GM18909 (cell line): ENCODE data around the gene PPP1R14B.
A peak's percentile ranks its signal among the peaks of the same experiment; 100 is the strongest.

Experiments used
- ATAC-seq: cut with Tn5 transposase; IDR thresholded peaks from one replicate; pipeline ENCODE4 v1.9.1; 2021; ENCODE audit warnings: mild to moderate bottlenecking; ENCODE audit not compliant: unreplicated experiment, poor library complexity

Gene PPP1R14B

DNA sequence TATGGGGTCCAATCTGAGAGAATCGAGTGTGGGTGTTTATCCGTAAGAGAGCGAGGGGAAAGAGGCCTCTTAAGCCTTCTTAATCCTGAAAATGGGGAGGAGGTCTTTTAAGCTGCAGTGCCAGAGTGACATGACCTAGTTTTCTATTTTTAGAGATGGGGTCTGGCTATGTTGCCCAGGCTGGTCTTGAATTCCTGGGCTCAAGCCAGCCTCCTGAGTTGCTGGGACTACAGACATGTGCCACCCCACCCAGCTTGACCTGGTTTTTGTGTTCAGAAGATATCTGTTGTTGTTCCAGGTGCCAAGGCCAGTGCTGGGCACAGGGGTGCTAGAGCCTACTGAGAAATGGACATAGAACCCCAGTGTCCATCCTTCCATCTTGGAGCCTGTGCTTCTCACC, 36.3 kb upstream of the PPP1R14B start:
- no peak for ATAC-seq

DNA sequence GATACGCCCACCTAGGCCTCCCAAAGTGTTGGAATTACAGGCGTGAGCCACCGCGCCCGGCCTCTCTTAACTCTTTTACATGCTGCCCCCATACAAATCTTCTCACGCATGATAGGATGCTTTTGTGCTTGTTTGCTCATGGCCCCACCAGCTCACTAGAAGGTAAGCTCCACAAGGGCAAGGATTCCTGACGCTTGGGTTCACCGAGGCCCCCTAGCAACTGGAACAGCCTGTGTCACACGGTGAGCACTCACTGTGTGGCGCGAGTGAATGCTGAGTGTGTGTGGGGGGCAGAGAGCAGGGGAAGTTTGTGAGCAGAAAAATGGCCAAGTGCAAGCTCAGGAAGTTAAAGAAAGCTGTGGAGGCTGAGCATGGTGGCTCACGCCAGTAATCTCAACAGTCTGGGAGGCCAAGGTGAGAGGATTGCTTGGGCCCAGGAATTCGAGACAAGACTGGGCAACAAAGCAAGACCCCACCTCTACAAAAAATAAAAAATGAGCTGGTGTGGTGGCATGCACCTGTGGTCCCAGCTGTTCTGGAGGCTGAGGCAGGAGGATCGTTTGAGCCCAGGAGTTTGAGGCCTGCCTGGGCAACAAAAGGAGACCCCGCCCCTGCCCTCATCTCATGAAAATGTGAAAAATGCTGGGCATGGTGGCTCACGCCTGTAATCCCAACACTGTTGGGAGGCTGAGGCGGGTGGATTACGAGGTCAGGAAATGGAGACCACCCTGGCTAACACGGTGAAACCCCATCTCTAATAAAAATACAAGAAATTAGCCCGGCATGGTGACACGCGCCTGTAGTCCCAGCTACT, 35.4 kb upstream of the PPP1R14B start:
- no peak for ATAC-seq

DNA sequence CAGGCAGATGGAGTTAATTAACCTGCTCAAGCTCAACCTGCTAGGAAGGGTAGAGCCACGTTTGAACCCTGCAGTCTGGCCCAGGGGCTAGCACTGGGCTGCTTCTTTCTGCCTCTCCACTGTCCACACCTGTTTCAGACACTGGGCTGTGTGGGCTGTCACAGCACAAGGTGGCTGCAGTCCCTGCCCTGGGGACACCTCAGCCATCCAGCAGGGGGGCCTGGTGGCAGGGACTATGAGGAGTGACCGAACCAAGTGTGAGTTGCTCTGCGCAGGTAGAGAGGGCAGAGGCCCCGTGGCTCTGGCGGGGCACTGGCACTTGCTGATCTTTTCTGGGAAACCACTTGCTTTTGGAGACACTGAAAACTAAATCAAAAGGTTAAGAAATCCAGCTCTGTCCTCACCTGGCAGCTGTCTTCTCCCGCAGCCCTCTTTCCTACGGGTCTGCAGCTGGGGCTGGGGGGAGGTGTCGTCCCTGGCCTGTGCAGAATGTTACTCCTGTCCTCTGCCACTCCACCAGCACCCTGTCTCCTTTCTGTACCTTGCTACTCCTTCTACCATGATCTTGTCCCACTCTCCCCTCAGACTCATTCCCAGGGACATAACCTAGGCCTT, 31.9 kb upstream of the PPP1R14B start:
- ATAC-seq = no peak

DNA sequence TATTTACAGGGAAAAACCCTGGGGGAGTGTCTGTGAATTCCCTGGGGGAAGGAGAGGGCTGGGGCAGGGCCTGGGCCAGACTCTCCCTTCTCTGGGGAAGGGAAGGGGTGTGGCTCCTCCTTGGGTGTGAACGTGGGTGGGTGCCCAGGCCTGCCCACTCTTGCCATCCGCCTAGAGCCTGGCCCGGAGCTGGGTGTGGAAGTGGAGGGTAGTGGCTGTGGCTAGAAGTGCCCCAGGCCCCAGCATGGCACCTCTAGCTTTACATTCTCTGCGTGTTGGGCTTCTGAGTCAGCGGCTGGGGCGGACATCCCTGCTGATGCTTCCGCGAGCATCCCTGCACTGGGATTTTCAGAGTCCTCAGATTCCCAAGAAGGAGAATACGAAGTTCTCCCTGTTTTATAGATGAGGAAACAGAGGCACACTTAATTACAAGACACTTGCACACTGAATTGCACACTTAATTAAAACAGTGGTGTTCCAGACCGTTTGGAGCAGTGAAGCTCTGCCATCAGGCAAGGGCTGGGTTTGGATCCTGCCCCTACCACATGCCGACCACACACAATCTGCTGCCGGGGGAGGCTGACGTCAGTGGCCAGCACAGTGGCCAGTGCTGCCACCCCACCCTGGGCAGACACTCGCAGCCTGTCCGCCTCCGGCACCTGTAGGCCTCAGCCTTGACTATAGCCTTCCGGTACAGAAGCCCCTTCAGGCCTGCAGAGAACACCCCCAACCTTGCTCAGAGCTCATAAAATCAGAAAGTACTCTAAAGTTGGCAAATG, 30.1 kb upstream of the PPP1R14B start:
- ATAC-seq = no peak

DNA sequence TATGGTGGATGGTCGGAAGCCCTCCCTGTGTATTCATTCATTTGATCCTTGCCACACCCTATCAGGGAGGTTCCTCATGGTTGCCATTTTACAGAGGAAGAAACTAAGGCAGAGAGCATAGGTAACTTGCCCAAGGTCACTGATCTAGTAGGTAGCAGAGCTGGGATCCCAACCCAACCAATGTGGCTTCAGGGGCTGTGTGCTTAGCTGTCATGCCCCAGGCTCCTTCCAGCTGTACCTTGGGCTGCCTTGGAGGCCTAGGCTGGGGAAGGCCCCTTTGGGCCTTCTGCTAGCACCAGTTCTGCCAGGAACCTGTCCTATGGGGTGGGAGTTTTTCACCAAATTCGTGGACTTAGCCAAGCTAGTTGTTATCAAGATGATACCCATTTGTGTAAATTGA, 29.1 kb upstream of the PPP1R14B start:
- no peak for ATAC-seq

DNA sequence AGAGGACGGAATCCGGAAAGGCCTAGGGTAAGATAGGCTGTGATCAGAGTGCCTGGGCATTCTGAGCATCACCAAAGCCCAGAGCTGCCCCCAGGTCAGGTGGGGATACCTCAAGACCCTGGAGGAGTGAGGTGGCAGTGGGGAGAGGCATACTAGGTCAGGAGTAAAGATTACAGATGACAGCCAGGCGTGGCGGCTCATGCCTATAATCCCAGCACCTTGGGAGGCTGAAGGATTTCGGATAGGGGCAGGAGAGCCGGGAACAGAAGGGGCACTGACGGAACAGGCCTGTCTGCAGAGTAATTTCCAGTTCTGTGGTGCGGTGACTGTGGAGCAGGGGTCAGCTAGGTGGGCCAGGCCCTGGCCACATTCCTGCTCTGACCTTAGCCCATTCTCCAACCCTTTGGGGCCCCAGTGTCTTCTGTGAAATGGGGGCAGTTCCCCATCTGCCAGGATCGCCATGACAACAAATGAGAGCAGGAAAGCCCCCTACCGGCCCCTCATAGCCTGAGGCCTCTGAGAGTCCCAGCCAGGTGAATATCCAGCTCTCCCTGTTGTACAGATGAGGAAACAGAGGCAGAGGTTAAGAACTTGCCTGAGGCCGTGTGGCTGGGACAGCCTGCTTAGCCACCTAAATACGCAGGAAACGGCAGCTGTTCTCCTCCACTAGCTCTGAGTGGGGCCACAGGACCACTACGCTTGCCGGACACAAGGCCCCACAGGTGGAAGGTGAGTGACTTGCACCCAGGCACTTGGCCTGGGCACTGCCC, 28.5 kb upstream of the PPP1R14B start:
- ATAC-seq = no peak

DNA sequence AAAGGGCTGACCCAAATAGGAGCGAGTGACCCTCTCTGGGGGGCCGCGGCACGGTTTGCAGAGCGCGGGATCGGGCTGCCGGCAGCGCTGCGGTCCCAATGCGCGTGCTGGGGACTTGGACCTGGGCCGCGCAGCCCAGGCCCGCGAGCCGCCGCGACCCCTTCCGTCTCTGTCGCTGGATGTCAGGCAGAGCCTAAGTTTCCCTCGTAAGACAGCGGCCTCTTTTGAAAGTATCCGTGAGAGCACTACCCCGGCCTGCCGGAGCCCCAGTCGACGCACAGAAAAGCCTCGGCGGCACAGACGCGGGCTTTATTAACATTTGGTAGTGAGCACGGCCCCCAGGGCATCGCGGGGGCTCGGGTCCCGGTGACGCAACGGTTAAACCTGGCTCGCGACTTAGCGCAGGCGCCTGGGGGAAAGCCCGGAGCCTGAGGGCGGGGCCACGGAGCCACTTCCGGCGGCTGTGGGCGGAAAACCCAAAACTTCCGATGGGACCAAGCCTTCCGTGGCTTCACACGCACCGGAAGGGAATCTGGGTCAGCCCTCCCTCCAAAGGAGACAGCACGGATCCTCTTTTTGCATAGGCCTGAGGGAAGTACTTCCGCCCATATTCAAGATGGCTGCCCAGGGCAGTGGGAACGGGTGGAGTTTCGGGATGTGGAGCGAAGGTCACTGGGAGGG, 22.9 kb upstream of the PPP1R14B start:
- ATAC-seq = peak; percentile 70

DNA sequence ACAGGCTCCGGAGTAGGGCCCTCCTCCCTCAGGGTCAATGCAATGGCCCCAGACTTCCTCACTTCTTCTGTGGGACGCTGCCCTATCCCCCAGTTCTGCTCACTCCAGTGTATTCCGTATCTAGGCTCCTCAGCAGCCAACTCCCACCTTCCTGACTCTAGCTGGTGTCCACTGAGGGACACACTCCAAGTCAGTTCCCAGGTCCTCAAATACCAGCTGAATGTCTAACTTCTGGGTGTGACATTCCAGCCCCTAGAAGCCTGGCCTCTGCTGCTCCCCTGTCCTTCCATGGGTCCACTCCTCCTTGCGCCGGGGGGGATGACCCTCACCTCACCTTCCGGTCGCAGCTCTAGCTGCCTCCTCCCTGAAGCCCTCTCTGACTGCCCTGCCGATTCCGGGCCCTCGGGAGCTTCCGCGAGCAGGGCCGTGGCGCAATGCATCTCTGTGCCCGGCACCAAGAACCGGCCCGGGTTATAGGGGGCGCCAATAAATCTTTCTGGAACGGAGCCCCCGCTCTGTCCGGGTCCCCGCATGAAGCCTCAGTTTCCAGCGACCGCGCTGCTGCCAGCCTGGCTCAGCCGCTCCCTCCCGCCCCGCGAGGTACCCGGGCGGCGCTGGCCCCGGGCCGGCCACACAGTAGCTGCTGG, 22.3 kb upstream of the PPP1R14B start:
- ATAC-seq = peak; percentile 16

DNA sequence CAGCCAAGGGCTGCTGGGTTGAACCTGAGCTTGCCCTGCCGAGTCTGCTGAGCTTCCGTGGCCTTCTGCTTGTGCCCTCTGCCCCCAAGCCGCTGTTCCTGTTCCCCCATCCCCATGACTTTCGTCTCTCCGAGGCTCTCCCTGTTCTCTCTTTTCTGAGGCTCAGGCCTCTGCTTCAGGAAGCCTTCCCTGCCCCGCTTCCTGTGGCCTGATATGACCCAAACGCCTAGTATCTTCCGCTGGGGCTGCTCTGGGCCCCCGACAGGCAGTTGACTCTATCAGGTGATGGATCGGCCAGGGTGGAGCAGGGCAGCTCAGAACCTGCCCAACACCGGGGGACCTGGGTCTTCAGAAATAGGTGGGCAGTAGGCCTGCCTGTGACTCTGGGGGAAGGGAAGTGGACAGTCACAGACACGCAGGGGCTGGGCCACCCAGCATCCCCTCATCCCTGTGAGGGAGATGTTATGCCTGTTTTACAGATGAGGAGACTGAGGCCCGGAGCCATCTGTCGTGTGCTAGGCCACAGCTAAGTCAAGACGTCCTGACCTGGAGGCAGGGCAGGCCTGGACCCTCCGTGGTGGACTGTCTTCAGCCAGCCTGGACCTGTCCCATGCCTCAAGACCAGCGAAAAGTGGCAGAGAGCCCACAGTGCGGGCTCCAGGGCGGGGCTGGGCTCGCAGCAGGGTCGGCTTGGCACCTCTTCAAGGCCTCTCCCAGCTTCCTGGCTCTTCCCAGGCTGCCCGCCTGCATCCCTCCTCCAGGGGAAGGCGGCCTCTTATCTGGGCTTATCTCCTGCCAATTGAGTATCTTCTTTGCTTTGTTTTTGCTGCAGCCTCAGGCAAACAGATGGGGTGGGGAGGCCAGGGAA, 21.5 kb upstream of the PPP1R14B start:
- no peak for ATAC-seq

DNA sequence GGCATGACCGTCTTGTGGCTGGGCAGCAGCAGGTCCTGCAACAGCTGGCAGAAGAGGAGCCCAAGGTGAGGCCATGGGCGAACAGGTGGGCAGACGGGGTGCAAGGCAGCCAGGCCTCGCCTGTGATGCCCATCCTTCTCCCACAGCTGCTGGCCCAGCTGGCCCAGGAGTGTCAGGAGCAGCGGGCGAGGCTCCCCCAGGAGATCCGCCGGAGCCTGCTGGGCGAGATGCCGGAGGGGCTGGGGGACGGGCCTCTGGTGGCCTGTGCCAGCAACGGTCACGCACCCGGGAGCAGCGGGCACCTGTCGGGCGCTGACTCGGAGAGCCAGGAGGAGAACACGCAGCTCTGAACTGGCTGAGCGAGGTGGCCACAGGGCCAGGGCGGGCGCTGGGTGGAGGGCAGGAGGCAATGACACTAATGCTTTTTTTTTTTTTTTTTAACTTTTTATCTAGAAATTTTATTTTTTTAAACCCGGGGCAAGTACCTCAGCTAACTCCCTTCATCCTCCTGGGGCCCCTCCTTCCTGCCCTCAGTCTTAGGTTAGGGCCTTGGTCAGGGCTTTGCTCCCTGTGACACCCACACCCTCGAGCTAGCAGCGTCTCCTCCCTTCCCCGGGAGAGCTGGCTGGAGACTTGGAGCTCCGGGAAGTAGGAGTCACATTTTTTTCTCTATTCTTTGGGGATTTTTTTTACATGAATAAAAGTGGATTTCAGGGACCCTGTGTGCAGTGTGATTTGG, 20.6 kb upstream of the PPP1R14B start:
- ATAC-seq = no peak

DNA sequence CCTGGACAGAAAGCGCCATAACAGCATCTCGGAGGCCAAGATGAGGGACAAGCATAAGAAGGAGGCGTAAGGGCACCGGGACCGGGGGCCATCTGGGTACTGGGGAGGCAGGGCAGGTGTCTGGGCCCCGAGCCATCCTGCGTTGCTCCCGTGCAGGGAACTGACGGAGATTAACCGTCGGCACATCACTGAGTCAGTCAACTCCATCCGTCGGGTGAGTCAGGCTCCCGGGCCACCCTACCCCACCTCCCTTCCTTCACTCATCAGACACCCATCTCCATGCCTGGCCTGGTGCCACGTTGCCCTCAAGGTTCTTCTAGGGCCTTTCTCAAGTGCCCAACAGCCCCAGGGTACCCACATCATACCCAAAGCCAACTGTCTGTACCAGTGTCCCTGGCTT, 19.6 kb upstream of the PPP1R14B start:
- ATAC-seq = no peak

DNA sequence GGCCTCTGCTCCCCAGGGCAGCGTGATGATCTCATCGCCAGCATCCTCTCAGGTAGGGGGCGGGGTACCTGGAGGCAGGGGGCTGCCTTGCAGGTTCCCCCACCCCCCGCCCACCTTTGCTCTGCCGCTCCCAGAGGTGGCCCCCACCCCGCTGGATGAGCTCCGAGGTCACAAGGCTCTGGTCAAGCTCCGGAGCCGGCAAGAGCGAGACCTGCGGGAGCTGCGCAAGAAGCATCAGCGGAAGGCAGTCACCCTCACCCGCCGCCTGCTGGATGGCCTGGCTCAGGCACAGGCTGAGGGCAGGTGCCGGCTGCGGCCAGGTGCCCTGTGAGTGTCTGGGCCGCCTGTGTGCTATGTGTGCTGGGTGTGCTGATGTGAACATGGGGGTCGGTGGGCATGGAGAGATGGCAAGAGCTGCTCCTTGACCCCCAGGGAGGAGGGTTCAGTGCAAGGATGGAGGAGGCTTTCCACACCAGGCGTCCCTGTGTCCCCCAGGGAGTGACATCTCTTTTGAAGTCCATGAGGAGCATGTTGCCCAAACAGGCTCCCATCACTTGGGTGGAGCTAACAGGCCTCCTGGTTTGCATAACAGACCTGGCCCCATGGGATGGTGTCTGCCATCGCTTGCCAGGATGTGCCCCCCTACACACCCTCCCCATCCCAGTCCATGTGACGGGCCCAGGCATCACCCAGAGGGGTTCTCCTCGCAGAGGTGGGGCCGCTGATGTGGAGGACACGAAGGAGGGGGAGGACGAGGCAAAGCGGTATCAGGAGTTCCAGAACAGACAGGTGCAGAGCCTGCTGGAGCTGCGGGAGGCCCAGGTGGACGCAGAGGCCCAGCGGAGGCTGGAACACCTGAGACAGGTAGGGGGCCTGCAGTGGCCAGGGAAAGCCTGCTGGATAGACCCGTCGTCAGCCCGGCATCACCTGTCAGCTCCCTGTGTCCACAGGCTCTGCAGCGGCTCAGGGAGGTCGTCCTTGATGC, 18.7 kb upstream of the PPP1R14B start:
- no peak for ATAC-seq

DNA sequence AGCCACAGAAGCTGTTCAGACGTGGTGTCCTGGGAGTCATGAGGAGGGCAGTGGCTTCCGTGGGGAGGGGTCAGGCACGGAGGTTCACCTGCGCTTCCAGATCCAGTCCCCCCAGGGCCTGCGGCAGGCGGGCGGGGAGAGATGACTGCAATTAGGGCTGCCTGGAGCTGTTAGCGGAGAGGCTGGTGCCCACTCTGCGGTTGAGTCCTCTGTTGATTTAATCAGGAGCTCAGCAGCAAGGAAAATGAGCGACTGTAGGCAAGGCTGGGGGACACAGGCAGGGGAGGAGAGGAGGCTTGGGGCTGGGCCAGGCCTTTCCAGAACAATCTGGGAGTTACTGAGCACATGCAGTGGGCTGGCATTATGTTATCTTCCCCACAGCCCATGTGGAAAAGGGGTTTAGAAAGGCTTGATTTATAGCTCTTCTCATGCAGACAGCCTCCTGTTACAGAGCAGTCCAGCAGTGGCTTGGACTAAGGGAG, 17.7 kb upstream of the PPP1R14B start:
- no peak for ATAC-seq

DNA sequence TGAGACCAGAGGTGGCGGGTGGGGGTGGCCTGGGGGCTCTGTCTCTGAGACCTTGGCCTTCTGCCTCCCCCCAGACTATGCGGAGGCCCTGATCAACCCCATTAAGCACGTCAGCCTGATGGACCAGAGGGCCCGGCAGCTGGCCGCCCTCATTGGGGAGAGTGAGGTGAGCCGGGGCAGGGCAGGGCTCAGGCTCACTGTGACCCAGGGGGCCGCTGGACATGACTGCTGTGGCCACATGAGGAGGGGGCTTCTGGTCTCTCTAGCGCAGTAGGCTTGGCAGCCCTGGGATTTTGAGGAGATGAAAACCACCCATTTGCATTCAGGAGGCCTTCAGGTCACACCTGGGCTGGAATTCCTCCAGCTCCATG, 17.2 kb upstream of the PPP1R14B start:
- no peak for ATAC-seq

DNA sequence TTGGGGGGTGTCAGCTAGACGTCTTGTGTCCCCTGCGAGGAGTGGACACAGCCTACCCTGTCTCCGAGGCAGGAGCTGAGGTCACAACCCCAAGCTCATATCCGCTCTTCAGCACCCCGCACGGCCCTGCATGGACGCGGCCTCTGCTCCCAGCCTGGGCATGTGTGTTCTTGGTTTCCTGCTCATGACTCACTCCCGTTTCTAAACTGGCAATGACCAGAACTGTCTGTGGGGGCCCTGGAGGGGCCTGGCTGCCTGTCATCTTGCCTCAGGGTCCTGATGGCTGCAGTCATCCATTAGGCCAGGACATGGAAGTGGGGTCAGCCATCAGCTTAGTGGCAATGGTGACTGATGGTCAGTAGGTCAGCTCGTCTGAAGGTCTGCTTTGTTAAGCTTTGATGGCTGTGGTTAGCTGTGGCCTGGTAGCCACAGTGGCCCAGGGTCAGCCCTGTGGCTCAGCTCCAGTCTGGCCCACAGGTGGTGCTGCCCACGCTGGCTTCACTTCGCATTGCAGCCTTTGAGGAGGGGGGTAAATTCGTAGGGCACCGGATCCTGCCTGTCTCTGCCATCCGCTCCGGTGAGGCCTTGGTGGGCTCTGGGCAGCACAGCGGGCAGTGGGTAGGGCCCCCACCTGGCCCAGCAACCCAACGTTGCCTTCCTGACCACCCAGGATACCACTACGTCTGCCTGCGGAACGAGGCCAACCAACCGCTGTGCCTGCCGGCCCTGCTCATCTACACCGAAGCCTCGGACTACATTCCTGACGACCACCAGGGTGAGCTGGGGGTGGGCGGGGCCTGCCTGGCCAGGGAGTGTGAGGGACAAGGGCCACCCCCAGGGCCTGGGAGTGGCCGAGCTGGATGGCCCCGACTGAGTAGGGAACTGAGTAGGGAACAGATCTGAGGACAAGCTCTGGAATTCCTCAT, 16.5 kb upstream of the PPP1R14B start:
- no peak for ATAC-seq
